GM19438 (cell line): ENCODE measurements around the gene AFAP1.
A peak's percentile ranks its signal among the peaks of the same experiment; 100 is the strongest.

ENCODE experiments used
- ATAC-seq: cut with Tn5 transposase; IDR thresholded peaks from one replicate; pipeline ENCODE4 v1.9.1; 2021; ENCODE audit warnings: low read depth; ENCODE audit not compliant: unreplicated experiment

Gene AFAP1, protein sequence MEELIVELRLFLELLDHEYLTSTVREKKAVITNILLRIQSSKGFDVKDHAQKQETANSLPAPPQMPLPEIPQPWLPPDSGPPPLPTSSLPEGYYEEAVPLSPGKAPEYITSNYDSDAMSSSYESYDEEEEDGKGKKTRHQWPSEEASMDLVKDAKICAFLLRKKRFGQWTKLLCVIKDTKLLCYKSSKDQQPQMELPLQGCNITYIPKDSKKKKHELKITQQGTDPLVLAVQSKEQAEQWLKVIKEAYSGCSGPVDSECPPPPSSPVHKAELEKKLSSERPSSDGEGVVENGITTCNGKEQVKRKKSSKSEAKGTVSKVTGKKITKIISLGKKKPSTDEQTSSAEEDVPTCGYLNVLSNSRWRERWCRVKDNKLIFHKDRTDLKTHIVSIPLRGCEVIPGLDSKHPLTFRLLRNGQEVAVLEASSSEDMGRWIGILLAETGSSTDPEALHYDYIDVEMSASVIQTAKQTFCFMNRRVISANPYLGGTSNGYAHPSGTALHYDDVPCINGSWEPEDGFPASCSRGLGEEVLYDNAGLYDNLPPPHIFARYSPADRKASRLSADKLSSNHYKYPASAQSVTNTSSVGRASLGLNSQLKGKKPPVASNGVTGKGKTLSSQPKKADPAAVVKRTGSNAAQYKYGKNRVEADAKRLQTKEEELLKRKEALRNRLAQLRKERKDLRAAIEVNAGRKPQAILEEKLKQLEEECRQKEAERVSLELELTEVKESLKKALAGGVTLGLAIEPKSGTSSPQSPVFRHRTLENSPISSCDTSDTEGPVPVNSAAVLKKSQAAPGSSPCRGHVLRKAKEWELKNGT

DNA sequence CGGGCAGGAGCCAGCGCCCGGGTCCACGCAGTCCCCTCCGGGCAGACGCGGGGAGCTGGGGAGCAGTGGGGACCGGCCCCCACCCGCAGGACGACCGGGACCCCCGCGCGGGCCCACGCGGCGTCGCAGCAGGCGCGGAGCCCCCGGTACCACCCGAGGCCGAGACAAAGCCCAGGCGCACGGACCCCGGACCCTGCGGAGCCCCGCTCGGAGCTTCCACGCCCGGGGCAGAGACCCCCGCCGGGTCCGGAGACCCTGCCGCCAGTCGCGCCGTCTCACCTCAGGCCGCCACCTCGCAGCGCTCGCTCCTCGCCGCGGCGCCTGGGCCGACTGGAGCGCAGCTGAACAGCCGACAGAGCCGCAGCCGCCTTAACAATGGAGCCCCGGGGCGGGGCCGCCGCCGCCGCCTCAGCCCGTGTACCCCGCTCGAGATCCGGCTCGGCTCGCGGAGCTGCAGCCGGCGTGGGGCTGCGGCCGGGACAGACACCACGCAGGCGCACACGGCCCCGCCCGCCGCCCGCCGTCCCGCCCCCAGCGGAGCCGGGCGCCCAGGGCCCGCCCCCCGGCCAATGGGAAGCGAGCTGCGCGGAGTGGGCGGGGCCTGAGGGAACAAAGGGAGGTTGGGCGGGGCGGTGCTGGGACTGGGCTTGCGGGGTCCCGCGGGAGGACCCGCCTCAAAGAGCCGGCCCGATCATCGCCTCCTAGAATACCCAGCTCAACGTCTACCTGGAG is at the start of gene AFAP1:
TSS of gene AFAP1 (minus strand) at position 485 of the 732 bp plus-strand sequence. CDS start 67,783 bp downstream, outside the sequence.
- ATAC-seq, result peak; percentile 91

DNA sequence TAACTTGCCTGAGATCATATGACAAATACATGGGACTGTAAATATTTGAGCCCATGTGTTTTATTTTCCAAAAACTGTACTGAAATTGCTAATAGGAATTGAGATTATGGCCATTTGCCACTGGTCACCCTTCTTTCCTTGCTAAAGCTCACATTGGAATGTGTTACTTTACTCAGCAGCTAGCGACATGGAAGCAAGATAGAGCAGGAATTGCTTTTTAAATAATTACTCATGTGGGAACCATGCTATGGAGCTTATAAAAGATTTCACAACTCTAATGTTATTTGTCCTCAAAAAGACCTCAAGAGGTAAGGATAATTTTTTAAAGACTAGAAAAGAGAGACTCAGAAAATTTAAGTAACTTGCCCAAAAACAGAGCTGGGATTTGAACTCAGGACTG is 48.8 kb upstream of the AFAP1 start:
- ATAC-seq, result no peak

DNA sequence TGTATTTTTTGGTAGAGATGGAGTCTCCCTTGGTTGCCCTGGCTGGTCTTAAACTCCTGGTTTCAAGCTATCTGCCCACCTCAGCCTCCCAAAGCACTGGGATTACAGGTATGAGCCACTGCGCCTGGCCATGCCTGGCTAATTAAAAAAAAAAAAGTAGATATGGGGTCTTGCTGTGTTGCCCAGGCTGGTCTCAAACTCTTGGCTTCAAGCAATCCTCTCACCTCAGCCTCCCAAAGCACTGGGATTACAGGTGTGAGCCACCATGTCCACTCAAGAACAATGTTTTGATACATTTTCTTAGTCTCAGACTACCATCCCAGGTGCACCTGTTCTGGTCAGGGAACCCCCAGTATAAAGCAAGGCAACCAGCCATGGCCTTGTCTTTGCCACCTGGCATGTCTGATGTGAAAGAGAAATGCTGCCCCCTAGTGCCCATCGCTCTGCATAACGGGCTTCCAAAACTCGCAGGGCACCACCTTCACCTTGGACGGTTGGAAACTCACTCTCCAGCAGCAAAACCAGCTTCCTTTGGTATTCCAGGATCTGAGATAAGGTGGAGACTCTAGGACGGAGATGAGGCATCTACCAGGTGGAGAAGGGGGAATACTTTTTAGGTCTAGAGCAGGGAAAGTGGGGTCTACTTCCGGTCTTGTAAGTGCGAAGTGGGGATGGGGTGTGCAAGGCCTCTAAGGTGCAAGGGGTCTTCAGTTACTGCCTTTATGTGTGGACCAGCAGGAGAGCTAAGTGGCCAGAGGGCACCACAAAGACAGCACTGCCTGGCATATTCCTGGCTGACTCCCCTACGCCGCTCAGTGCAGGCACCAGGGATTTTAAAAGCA is 47.7 kb upstream of the AFAP1 start:
- no peak for ATAC-seq

DNA sequence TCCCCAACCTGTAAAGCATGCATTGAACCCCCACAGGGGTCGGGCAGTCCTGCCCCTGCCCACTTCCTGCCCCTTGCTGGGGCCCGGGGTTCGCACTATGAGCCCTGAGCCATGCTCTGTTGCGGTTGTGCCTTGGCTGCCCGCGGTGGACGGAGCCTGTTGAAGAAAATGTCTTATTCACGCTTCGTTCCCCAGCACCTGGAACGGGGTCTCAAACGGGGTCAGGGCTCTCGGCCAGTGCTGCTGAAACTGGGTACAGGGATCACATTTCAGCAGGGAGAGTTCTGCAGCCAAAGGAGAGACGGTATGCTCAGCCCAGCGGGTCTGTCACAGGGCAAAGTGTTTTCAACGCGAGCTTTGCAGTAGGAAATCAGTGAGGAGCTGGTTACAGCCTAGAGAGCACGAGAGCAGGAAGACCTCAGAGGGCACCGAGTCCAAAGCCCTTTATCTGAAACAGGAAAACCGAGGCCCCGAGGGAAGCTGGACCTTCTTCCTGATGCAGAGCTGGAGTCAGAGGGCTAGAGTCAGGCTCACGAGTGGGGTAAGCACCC is 46.3 kb upstream of the AFAP1 start:
- ATAC-seq, result no peak

DNA sequence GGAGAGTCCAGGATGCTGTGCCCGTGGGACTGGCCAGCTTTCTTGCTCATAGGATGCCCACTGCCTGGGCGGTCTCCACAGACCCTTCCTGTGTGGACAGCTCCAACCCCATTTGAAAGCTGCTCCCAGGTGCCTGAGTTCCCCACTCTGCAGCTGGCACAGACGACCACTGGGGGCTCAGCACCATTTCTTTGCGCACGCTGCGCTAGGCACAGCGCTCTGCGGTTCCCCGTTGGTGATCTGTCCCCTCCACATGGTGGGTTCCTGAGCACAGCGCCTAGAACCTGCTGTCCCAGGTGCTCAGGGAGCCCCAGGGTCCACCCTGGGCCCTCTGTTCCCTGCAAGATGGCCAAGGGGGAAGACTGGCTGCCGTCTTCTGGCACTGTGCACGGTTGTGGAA is 45.4 kb upstream of the AFAP1 start:
- no peak for ATAC-seq

DNA sequence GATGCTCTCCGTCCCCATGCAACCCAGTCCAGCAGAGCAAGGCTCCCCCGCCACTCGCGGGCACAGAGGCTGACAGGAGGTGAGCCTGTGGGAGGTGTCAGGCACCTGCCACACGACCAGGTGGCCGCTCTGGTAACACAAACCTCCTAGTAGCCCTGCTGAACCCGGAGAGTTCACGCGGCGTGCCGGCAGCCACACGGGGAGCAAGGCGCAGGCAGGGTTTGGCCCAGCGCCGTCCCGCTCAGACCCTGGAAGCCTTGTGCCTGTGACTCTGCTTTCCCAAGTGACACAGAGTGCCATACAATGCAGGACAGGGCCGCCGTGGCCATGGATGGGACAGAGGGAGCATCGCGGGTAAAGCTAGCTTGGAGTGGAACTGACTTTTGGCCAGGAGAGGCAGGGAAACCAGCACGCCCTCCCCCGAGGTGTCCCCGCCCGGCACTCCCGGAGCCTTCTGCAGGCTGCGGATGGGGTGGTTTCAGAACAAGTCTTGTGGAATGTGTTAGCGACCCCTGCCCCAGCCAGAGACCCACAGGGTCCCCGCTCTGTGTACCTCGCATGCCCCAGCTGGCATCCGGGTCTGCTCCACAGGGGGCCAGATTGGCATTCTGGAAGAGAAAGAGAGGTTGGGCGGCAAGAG is 44.7 kb upstream of the AFAP1 start:
- no peak for ATAC-seq

DNA sequence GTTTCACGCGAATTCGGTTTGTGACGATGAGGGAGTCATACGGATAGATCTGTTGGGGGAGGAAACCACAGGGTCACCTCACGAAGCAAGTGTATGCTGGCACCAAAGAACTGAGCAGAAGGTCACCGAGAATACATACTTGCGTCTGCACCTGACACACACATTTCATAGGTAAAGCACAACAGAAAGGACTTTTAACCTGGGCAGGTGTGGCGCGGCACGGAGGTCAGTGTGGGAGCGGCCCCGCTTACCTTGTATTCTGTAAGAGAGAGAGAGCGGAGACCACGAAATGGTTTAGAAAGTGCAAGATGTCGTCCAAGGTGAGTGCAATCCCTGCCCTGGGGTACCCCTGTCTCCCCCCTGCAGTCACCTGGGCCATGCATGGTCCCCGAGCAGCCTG is 43.6 kb upstream of the AFAP1 start:
- ATAC-seq, result no peak

DNA sequence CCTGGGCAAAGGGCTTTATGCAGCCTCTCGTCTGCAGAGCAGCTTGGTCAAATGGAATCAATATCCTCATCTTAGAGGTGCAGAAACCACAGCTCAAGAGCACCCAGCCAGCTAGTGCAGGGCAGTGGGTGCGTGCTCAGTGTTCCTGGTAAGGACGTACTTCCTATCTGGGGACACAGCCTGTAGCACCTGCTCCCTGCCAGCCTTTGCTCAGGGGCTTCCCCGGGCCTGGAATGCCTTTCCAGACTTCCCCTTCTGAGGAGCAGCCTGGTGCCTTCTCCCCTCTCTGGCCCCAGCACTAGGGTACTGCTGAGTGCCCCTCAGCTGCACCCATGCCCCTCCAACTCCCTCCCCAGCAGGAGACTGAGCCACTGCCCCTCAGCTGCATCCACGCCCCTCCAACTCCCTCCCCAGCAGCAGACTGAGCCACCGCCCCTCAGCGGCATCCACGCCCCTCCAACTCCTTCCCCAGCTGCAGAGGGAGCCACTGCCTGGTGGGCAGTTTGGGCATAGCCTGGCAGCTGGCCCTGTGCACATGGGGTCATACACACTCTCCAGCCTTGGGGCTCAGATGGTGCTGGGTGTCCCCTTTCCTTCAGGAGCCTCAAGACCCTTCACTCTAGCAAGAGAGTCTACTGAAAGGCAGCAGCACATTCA is 42.2 kb upstream of the AFAP1 start:
- no peak for ATAC-seq

DNA sequence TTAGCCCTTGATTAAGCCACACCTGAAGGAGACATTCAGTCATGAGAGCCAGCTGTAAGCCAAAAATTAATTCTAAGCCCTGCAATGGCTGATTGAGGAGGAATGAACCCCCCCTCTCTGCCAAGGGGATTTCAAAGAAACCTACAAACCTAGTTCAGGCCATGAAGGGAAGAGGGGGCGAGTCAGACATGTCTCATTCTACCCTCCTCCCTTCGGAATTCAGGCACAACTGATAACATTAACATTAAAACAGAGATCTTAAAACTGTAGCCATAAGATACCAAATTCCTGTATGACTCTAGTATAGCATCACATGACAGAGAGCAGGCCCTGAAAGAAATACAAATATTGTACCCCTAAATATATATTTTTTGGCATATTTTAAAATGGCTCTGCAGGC is 40.4 kb upstream of the AFAP1 start:
- no peak for ATAC-seq

DNA sequence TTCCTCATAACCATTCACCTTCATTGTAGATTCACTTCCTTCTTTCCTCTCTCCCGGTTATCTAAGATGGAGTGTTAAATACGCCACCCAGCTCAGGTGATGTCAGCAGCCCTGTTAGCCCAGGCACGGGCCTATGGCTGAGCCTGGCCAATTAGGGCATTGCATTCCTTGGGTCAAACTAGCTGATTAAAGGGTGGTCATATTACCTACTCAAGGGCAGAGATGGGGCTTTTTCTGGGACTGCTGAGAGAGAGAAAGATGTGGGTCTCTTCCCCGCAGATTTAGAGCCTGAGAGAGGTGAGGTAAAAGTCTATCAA is 39.9 kb upstream of the AFAP1 start:
- ATAC-seq, result no peak

DNA sequence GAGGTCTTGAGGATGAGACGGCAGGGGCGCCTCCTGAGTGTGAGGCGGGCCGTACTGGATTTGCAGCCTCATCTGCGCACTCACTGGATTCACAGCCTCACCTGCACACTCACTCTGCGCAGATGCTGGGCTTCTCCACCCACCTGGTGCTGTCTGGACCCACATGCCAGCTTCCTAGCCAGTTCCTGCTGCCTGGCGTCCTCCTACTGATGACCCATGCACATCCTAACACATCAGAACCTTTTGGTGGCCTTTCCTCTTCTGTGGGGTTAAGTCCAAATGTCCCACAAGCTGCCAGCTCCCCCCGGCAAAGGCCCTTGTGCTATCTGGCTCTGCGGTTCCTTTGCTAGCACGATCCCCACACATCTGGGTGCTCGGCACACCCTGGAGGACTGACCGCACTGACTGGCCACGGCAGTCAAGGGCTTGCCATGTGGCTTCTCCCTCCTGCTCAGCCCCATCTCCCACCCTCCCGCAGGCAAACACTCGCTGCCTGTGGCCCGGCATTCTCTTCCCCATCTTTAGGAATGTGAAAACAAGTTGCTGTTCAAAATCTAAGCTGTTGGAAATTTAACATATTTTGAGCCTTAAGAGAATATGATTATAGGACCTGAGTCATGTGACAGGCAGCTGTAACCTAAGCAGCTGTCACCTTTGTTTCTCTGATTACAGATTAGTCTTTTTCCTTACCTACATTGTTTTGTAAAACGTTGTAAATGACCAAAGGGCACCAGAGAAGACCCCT is 39.4 kb upstream of the AFAP1 start:
- no peak for ATAC-seq

DNA sequence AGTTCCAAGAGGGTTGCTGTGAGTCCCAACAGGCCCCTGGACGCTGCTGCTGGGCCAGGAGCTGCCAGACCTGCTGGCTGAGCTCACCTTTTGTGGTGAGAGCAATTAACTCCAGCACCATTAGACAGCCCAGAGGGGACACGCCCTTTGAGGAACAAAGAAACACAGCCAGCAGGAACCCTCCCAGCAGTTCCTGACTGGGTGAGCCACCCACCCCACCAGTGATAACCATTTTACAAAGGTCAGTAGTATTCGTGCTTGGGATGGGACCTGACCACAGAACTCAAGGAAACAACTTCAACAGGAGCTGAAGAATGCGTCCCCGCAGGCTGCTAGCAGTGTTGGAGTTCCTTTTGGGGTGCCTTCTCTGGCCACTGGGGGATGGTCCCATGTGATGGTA is 38.8 kb upstream of the AFAP1 start:
- no peak for ATAC-seq

DNA sequence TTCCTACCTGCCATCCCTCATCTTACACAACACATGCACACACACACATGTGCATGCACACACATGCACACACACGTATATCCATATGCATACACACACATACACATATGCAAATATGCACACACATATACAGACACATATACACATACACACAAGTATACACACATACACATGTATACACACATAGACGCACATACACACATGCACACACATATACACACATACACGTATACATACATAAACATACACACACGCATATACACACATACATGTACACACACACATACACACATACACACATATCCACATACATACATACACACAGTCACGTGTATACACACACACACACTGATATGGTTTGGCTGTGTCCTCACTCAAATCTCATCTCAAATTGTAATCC is 37.0 kb upstream of the AFAP1 start:
- no peak for ATAC-seq

DNA sequence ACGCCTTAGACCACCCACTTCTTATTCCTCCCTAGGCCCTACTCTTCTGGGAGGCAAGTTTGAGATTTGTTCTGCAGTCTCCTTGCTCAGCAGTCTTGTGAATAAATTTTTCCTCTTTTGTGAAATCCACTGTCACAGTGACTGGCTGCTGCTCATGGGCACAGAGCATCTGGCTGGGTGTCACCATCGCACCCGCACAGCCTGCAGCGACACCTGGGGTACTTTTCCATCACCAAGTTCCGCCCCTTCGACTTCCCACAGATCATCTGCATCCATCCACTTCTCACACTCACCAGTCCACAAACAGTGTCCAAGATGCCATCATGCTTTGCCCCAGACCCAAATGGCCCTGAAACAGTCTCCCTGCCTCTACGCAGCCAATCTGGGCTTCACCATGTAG is 36.4 kb upstream of the AFAP1 start:
- no peak for ATAC-seq

DNA sequence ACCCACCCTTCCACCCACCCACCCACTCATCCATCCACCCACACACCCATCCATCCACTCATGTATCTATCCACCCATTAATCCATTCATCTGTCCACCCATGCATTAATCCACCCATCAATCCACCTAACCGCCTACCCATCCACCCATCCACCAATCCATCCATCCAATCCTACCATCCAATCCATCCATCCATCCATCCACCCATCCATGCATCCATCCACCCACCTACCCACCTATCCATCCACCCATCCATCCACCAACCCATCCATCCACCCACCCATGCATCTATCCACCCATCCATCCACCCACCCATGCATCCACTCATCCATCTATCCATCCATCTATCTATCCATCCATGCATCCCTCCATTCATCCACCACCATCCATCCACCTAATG is 34.8 kb upstream of the AFAP1 start:
- no peak for ATAC-seq

DNA sequence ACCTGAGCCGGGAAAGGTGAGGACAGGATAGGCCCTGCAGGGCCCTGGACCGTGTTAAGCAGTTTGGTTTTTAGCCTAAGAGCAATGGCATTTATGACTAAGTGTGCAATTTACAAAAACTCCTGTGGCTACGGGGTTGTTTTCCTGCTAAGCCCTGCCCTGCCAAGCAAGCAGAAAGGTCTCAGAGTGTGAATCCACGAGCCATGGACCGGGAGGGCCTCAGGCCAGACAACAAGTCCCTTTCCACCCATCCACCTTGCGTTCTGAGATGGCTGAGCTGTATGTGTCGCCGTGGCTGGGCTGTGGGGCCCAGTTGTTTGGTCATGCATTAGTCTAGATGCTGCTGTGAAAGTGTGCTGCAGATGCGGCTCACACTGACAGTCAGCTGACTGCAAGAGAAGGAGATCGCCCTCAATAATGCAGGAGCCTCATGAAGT is 33.9 kb upstream of the AFAP1 start:
- no peak for ATAC-seq

DNA sequence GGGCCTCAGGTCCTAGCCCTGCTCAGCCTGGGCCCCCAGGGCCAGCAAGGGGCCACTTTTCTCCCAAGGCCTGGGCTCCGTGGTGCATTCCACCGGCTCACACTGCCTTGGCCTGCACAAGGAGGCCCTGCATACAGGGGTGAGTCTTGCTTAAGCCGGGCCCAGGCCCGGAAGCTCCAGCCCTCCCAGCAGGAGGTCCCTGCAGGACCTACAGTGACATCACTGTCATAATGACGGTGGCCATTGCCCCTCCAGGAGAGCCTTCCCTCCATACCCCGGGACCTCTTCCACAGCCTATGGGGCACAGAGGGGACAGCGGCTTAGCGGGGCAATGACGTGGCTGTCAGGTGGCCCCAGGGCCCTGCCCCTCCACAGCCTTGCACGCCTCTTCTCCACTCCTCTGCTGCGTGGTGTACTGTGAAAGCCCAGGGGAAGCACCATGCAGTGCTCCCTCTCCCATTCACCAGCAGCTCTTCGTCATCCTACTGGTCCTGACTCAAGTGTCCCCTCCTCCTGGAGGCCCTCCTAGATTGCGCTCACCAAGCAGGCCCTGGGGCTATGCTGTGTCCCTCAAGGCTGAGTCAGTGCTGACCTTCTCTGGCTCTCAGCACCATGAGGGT is 32.3 kb upstream of the AFAP1 start:
- no peak for ATAC-seq

DNA sequence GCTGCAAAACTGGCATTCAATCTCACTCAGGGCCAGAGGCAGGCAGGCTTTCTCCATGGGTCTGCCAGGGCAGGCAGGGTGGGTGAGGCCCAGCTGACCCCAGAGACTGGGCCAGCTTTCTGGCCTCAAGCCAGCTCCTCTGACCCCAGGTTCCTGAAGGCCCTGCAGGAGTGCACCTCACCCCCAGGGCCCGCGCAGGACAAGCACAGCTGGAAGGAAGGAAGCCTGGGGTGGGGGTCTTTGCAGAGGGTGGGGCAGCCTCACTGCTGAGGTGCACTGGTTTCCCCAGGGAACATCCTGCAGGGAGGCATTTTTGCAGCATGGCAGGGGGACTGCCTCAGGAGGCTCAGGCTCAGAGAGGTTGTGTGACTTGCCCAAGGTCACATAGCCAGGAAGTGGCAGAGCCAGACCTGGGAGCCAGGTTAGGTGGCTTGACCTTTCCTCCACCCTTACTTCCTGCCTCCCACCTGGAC is 31.5 kb upstream of the AFAP1 start:
- ATAC-seq, result no peak
